ENCODE data around the gene SYCP2. TPM values are rescaled to one million over a fixed set of nuclear protein-coding genes. Genes with fewer than 3 reads are reported as not detected.

SYCP2 gene
- polyA plus RNA-seq, 3 donors, result 0.28 to 1.2 (median 0.30) TPM

- intact Hi-C loops (cut with micrococcal nuclease), result no loop called here
- no peak for TF ChIP-seq CTCF (IDR thresholded peaks at IDR 0.05)
- H2AFZ ChIP-seq (ENCODE audit: insufficient read depth, low read depth, low read length, poor library complexity, severe bottlenecking), result no peak overlapping the region
- no peaks in the 10 kb centered on the region for H3K4me1 ChIP-seq (ENCODE audit: control insufficient read depth in 1 of 2, insufficient read depth in 2 of 2, low read length in 2 of 2)
- peaks cover 0 to 7% (median 0%) of the 10 kb centered on the region in 7 donors for H3K9me3 Mint-ChIP-seq
- no peaks in the 10 kb centered on the region for H3K79me2 ChIP-seq (ENCODE audit: insufficient read depth, low read length)
- DNase-seq, result no peak
- H3K9me3 ChIP-seq (replicated peaks in 1 of 2; ENCODE audit: control insufficient read depth in 1 of 2, insufficient read depth in 1 of 2, low read length in 2 of 2), result no peaks in the 10 kb centered on the region
- no peaks in the 10 kb centered on the region for H3K36me3 ChIP-seq (replicated peaks in 1 of 2; ENCODE audit: control insufficient read depth in 1 of 2, insufficient read depth in 2 of 2, low read length in 2 of 2)
- H3K27ac ChIP-seq (ENCODE audit: low read depth in 1 of 2, low read length in 2 of 2), result no peak overlapping the region
- H3K27me3 Mint-ChIP-seq (ENCODE audit: low read depth in 3 of 3), result peaks cover 0 to 5% (median 2%) of the 10 kb centered on the region in 3 donors
- H3K27ac Mint-ChIP-seq, result no peak overlapping the region
- peaks cover 5 to 14% of the 10 kb centered on the region in 2 donors for H3K36me3 Mint-ChIP-seq
- no peak overlapping the region for H3K4me3 ChIP-seq (replicated peaks in 1 of 3; ENCODE audit: low read depth in 2 of 3, low read length in 3 of 3)
- no peak overlapping the region for H3K4me2 ChIP-seq (replicated peaks; ENCODE audit: extremely low read depth, low read length, poor library complexity, severe bottlenecking)
- H3K27me3 ChIP-seq (ENCODE audit: control insufficient read depth in 2 of 2, insufficient read depth in 2 of 2, low read length in 2 of 2), result peaks cover 2% of the 10 kb centered on the region in 2 donors
- no CpG with 5 or more reads among the region's 1 CpG for WGBS (ENCODE audit: insufficient coverage)
- no peaks in the 10 kb centered on the region for H4K20me1 ChIP-seq (ENCODE audit: insufficient read depth, low read length)
- no peak overlapping the region for H3K4me3 Mint-ChIP-seq
- H3K4me1 Mint-ChIP-seq, result no peaks in the 10 kb centered on the region
- no peak overlapping the region for H3K9ac ChIP-seq (ENCODE audit: insufficient read depth, low read length, poor library complexity, severe bottlenecking)
Observed at GRCh38 chr20:59864726-59865125, 68.7 kb downstream of the SYCP2 start.

GRCh38 chr20:59863058-59863457 lies 70.4 kb downstream of the SYCP2 start:
- no peaks in the 10 kb centered on the region for H4K20me1 ChIP-seq (ENCODE audit: insufficient read depth, low read length)
- H3K27ac Mint-ChIP-seq, result no peak overlapping the region
- H2AFZ ChIP-seq (ENCODE audit: insufficient read depth, low read depth, low read length, poor library complexity, severe bottlenecking), result no peak overlapping the region
- peaks cover 5 to 14% of the 10 kb centered on the region in 2 donors for H3K36me3 Mint-ChIP-seq
- intact Hi-C loops (cut with micrococcal nuclease), result no loop called here
- no peaks in the 10 kb centered on the region for H3K36me3 ChIP-seq (replicated peaks in 1 of 2; ENCODE audit: control insufficient read depth in 1 of 2, insufficient read depth in 2 of 2, low read length in 2 of 2)
- no CpG with 5 or more reads among the region's 3 CpGs for WGBS (ENCODE audit: insufficient coverage)
- H3K4me1 Mint-ChIP-seq, result no peaks in the 10 kb centered on the region
- H3K27ac ChIP-seq (ENCODE audit: low read depth in 1 of 2, low read length in 2 of 2), result no peak overlapping the region
- no peak overlapping the region for H3K4me3 ChIP-seq (replicated peaks in 1 of 3; ENCODE audit: low read depth in 2 of 3, low read length in 3 of 3)
- no peak overlapping the region for H3K4me2 ChIP-seq (replicated peaks; ENCODE audit: extremely low read depth, low read length, poor library complexity, severe bottlenecking)
- peaks cover 2% of the 10 kb centered on the region in 2 donors for H3K27me3 ChIP-seq (ENCODE audit: control insufficient read depth in 2 of 2, insufficient read depth in 2 of 2, low read length in 2 of 2)
- no peak for DNase-seq
- H3K9me3 ChIP-seq (replicated peaks in 1 of 2; ENCODE audit: control insufficient read depth in 1 of 2, insufficient read depth in 1 of 2, low read length in 2 of 2), result no peaks in the 10 kb centered on the region
- no peak overlapping the region for H3K4me3 Mint-ChIP-seq
- no peak for TF ChIP-seq CTCF (IDR thresholded peaks at IDR 0.05)
- no peaks in the 10 kb centered on the region for H3K4me1 ChIP-seq (ENCODE audit: control insufficient read depth in 1 of 2, insufficient read depth in 2 of 2, low read length in 2 of 2)
- H3K9me3 Mint-ChIP-seq, result peaks cover 0 to 7% (median 4%) of the 10 kb centered on the region in 7 donors
- H3K9ac ChIP-seq (ENCODE audit: insufficient read depth, low read length, poor library complexity, severe bottlenecking), result no peak overlapping the region
- peaks cover 0 to 5% (median 2%) of the 10 kb centered on the region in 3 donors for H3K27me3 Mint-ChIP-seq (ENCODE audit: low read depth in 3 of 3)
- H3K79me2 ChIP-seq (ENCODE audit: insufficient read depth, low read length), result no peaks in the 10 kb centered on the region

All from CD14-positive monocyte (primary cell).